BLaER1 treated with 17β-estradiol and CSF1 and Interleukin-3, amounts not matched to agents 10 nM and 100 nM (cell line): ENCODE results near the gene EME2.

Experiments used
- H3K27ac ChIP-seq, 11 experiments: shearing (Covaris generic); formaldehyde crosslinking; 2 replicates each; pipeline ENCODE4 v1.8.1; 2022
- H3K27me3 ChIP-seq, 11 experiments: shearing (Covaris generic); formaldehyde crosslinking; 2 replicates each; pipeline ENCODE4 v1.8.1; 2022
- H3K36me3 ChIP-seq, 11 experiments: shearing (Covaris generic); formaldehyde crosslinking; 2 replicates each; pipeline ENCODE4 v1.8.1; 2022
- H3K4me1 ChIP-seq, 10 experiments: shearing (Covaris generic); formaldehyde crosslinking; 2 replicates each; pipeline ENCODE4 v1.8.1; 2022
- H3K4me2 ChIP-seq, 11 experiments: shearing (Covaris generic); formaldehyde crosslinking; 2 replicates each; pipeline ENCODE4 v1.8.1; 2022
- H3K4me3 ChIP-seq, 10 experiments: shearing (Covaris generic); formaldehyde crosslinking; 2 replicates each; pipeline ENCODE4 v1.8.1; 2022
- H3K9ac ChIP-seq, 11 experiments: shearing (Covaris generic); formaldehyde crosslinking; 2 replicates each; pipeline ENCODE4 v1.8.1; 2022
- H3K9me3 ChIP-seq, 11 experiments: shearing (Covaris generic); formaldehyde crosslinking; replicated peaks in 1 of 11; 2 replicates each; pipeline ENCODE4 v1.8.1; 2022
- H4K20me1 ChIP-seq, 11 experiments: shearing (Covaris generic); formaldehyde crosslinking; 2 replicates each; pipeline ENCODE4 v1.8.1; 2022
- Cebpa-rat ChIP-seq, 11 experiments: shearing (Covaris generic); IDR thresholded peaks; 2 replicates each; pipeline ENCODE4 v1.8.1; 2022

Gene EME2

DNA sequence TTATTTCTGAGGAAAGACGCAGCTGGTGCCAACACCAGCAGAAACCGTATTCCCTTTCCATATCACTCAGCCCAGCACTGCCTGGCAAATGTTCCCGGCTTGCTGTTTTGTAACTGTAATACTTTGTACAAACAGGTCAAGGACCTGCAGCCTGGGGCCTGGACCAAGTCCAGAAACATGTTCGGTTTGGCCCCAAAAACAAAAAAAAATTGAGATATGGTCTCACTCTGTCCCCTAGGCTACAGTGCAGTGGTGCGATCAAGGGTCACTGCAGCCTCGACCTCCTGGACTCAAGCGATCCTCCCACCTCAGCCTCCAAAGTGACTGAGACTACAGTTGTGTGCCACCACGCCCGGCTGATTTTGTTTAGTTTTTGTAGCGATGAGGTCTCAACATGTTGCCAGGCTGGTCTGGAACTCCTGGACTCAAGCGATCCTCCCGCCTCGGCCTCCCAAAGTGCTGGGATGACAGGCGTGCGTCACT is 52.8 kb downstream of the EME2 start:
- peak overlapping the region; percentile 73 to 96 (median 85) for H3K4me3 ChIP-seq
- no peak for TF ChIP-seq Cebpa-rat (IDR thresholded peaks at IDR 0.05)
- no peaks in the 10 kb centered on the region for H3K27me3 ChIP-seq
- H4K20me1 ChIP-seq: peaks cover 5 to 54% (median 31%) of the 10 kb centered on the region in 11 experiments; a peak in 16 of 22 replicates
- peak overlapping the region; percentile 87 to 100 (median 97) for H3K4me2 ChIP-seq
- H3K27ac ChIP-seq: peak overlapping the region in 2 of 11 experiments; percentile 80 to 88; a peak in 4 of 22 replicates
- H3K36me3 ChIP-seq: peaks cover 22 to 43% (median 30%) of the 10 kb centered on the region in 11 experiments; a peak in 20 of 22 replicates
- peaks cover 32 to 51% (median 34%) of the 10 kb centered on the region in 10 experiments for H3K4me1 ChIP-seq
- H3K9ac ChIP-seq: peak overlapping the region; percentile 81 to 91 (median 86); a peak in 20 of 22 replicates
- no peaks in the 10 kb centered on the region for H3K9me3 ChIP-seq
